OCI-M2 (cell line): Measurements from ENCODE around the gene NAALADL1.
"Not testable (repeated sequence)": the region's sequence is repeated elsewhere in the genome, so short reads cannot be mapped to it uniquely, and the experiment has no call there.

Experiments
- DNase-seq: peaks from one replicate; lab custom pipeline; 2025; ENCODE audit not compliant: unreplicated experiment; lab: John Stamatoyannopoulos, UW

Gene NAALADL1

DNA sequence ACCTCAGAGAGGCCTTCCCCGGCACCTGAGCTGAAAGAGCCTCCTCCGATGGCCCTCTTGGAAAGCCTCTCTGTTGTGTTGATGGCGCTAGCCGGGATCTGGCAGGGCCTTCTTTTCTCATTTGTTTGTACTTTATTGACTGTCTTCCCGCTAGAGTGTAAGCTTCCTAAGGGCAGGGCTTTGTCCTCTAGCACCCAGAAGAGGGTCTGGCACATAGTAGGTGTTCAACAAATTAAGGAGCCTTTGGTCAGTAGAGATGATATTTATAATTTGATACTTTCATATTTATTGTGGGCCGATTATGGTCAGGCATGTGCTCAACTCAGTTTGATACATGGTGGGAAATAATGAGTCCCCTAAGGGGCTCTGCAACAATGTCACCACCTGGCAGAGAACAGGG lies 40.4 kb downstream of the NAALADL1 start:
- no peak for DNase-seq

DNA sequence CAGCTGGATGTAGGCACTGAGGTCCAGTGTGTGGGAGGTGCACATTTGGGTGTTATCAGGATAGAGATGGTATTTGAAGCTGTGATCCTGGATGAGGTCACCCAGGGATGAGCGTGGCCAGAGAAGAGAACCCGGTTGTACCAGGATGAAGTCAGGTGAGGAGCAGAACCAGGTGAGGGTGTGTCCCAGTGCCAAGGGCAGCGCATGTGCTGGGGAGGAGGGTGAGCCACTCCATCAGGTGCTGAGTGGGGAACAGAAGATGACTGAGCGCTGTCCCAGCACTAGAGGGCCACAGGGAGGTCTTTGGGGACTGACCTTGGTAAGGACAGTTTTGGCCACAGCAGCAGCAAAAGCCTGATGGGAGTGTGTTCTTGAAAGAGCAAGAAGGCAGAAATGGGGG lies 41.6 kb downstream of the NAALADL1 start:
- DNase-seq = no peak

DNA sequence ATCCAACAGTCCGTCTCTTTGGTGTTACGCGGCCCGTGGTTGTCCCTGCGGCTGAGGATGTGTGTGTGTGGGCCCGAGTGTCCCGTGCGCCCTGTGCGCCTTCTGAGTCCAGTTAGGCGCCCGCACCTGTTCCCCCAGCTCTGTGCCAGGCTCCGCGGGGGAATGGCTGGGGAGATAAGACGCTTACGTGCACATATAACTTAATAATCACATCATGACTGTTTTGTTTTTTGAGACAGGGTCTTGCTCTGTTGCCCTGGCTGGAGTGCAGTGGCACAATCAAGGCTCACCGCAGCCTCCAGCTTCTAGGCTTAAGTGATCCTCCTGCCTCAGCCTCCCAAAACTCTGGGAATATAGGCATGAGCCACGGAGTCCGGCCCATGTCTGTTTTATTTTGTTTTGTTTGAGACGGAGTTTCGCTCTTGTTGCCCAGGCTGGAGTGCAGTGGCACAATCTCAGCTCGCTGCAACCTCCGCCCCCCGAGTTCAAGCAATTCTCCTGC lies 43.6 kb downstream of the NAALADL1 start:
- no peak for DNase-seq

DNA sequence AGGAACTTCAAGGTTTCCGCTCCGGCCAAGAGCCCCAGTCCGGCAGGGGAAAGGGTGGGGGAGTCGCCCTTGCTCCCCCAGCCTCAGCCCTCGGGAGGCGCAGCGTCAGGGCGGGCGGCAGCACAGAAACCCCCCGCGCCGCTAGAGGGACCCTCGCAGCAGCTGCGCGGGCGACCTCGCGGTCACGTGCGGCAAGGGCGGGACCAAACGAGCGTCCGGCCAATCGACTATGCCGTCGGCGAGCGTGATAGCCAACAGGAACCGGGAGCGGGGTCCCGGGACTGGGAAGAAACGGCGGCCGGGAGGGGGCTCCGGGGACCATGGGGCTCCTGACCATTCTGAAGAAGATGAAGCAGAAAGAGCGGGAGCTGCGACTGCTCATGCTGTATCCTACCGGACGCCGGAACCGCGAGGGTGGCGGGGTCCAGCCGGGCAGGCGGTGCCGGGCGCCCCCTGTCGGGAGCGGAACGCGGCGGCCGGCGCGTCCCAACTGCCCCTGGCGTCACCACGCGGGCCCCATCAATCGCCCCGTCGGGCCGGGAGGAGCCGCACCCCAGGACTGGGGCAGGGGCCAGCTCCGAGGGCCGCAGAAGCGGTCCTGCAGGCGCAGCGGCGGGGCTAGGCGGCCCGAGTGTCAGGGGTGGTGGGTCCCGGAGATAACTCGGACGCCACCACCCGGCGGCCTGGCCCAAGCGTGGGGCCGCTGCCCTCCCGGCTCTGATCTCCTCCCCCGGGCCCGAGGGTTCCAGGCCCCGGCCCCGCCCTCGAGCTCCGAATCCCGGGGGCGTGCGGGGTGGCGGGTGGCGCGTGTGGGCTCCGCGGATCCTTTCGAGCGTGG lies 44.2 kb downstream of the NAALADL1 start, which contains the start of gene ARL2:
TSS of gene ARL2 (plus strand) at position 273 of the 838 bp plus-strand sequence. CDS start at position 321, 48 bp downstream.
- peak; percentile 43 for DNase-seq

DNA sequence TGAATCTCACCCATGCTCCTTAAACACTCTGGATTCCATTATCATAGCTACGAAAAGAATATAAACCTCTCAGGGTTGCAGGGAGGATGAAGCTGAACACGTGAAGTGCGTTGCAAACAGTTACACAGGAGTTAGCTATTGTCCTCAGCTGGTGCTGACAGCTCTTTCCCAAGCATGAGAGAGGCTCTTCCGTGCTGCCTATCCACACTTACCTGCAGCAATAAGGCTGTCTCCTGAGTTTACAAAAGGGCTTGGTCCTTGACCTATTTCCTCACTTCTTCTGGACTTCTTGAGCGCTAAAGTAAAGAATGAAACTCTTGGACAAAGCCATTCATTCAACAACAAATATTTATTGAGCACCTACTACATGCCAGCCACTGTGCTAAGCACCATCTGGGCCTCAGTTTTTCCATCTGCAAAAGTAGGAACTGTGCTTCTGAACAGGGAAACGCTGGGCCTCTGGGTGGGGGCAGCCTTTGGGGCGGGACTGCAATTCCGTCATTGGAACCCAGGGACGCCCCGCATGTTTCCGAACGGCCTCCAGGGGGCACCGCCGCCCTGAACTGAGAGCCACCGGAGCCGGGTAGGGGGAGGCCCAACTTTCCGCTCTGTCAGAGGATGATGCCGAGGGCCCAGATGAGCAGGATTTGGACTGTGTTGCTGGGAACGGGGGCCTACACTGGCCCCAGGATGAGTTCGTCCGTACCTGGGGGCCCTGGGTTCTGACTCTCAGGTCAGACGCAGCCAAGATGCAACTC lies 45.0 kb downstream of the NAALADL1 start:
- peak; percentile 42 for DNase-seq

DNA sequence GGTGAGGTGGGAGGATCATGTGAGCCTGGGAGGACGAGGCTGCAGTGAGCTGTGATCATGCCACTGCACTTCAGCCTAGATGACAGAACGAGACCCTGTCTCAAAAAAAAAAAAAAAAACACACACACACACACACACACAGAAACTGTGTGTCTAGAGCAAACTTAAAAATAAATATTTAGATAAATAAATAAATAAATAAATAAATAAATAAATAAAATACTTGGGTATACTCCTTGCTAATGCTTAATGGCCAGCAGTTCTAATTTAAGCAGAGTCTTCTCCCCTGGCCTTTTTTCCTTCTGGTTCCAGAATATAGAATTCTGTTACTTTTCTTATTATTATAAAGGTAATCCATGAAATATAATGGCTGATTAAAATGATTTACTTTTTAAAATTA lies 49.5 kb downstream of the NAALADL1 start:
- DNase-seq = no peak

DNA sequence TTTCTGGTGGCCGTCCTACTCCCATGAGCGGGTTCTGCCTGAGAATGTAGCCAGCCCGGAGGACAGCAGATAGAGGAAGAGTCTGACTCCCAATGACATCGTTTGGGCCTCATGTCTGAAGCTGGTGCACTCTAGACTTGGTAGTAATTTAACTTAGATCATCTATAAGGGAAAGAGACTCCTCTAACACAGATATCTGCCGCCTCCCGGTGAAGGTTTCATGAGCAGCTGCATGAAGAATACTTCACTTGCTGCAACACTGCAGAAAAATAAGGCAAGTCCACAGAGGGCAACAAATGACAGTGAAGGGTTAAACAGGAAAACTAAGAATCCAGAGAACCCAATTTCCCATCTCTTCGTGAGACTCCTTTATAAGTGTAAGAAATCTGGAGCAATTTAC lies 50.3 kb downstream of the NAALADL1 start:
- no peak for DNase-seq

DNA sequence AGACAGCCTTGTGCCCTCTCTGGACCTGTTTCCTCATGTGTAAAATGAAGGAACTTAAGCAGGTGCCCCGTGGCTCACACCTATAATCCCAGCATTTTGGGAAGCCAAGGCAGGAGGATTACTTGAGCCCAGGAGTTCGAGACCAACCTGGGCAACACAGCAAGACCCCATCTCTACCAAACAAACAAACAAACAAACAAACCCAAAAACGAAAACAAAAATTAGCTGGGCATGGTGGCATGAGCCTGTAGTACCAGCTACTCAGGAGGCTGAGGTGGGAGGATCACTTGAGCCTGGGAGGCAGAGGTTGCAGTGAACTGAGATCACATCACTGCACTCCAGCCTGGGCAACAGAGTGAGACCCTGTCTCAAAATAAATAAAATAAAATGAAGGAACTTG lies 54.4 kb downstream of the NAALADL1 start:
- not testable (repeated sequence) for DNase-seq

DNA sequence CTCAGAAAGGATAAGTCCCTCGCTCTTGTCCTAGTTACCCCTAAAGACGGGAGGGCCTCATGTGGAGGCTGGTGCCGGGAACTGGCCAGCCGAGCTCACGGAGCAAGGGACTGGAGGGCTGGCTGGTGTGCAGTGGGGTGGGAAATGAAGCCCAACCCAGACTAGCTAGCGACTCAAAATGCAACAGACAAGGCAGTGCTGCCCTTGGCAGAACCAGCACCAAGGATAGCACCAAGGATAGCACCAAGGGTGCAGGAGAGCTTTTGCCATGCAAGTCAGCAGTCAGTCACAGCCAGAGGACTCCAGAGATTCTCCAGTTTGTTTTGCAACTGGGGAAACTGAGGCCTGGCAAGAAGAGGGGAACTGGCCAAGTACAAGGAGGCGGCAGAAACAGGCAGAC lies 55.1 kb downstream of the NAALADL1 start:
- no peak for DNase-seq

DNA sequence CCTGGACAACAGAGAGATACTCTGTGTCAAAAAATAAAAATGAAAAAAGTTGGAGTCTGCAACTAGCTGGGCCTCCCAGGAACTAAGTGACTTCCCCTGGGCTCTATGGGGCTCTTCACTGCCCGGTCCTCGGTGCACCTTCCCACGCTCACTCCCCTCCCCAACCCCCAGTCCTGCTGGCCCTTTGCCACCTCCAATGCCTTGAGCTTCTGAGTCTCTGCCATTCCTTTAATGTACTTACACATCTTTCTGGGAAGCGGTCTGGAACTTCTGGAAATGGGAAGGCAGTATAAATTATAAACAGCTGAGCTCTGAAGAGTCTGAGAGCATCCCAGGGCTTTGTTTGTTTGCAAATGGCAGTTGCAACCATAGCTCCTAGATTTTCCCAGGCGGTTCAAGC lies 55.6 kb downstream of the NAALADL1 start:
- DNase-seq = no peak

DNA sequence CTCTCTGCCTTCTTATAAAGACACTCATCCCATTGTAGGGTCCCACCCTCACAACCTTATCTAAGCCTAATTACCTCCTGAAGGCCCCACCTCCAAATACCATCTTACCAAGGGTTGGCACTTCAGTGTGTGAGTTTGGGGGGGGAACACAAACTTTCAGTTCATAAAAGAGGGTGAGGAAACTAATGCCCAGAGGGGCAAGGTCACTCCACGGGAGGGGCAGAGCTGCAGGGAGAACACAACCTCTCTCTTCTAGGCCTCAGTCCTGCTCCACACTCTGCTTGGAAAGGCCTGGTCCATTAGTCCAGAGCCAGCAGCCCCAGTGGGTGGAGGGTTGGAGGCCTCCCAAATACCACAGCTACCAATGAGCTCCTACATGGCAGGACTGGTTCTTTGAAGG lies 58.9 kb downstream of the NAALADL1 start:
- DNase-seq = no peak

DNA sequence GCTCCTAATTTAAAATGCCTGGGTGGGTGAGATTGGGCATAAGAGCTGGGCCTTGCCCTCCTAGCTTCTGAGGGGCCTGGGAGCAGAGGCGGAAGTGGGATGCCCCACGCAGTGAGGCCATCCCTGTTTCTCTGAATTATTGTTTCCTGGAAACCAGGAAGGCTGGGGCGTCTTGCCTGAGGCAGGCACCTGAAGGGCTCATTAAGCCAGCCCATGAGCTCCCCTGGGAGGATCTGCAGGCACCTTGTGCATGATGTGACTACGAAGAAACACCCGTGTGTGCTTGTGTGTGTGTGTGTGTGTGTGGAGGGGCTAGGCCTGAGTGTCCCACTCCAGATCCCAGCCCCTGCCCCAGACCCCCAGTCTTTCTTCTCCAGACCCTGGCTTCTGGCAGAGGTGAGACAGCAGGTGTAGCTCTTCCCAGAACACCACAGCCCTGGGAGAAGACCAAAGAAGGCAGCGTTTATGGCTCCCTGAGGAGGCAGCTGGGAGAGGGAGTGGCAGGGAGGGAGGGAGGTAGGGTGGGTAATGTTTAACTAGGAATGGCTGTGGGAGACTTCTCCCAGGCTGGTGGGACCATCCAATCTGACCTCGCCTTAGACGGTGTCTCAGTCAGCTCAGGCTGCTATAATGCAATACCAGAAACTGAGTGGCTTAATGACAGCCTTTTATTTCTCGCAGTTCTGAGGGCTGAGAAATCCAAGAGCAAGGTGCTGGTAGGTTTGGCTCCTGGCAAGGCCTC lies 59.5 kb downstream of the NAALADL1 start:
- DNase-seq = no peak

DNA sequence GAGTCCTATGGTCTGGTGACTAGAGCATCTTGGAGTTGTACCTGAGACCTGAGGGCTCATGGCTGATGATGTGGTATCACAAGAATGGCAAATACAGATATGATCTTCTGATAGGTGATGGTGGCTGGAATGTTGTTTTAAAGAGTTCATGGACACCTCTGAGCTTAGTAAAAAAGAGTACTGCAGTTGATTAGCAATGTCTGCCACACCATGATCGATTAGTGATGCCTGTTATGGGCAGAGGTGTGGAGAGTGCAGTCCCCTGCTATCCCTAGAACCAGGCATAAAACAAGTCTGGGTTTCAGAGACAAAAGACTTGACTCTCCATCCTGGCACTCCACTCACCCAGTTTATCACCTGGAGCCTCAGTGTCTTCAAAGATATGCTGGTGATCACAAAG lies 60.2 kb downstream of the NAALADL1 start:
- DNase-seq = no peak

DNA sequence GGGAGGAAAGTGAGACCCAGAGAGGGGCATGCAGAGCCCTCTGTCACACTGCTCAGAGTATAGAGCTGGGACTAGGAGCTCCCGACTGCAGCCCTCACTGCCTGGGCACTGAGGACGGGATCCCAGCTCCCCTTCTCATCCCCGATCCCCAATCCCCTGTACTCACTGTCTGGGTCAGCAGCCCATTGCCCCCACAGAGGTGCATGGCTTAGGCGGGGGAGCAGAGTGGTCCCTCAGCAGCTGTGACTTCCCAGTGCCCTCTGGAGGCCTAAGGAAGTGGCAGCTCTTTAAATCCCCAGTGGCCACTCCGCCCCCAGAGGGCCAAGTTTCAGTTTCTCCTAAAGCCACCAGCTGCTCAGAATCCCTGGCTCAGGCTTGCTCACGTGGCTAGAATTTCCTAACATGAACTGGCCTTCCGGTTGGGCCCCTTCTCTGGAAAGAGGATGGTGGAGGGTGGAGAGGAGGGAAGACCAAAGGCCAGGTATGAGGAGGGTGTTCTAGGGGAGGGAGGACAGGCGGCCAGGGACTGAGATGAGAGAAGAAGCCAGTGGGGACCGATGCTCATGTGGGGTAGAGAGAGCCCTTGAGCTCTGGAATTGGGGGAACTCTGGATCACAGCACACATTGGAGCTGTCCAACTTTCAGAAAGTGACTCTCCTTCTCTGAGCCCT lies 61.5 kb downstream of the NAALADL1 start, which contains the start of gene BATF2:
TSS of gene BATF2 (minus strand) at position 262 of the 671 bp plus-strand sequence. CDS start at position 205, 57 bp downstream.
- no peak for DNase-seq

DNA sequence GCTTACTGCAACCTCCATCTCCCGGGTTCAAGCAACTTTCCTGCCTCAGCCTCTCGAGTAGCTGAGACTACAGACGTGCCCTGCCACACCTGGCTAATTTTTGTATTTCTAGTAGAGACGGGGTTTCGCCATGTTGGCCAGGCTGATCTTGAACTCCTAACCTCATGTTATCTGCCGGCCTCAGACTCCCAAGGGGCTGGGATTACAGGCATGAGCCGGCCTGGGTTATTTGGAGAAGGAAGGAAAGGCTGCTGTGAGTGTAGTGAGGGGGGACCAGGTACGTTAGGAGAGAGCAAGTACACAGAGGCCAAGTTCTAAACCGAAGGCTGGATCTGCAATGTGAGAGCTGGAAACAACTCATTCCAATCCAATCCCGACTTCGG lies 62.0 kb downstream of the NAALADL1 start:
- no peak for DNase-seq
